HPDE6-E6E7 (cell line): ENCODE measurements around the gene UBASH3A.

ENCODE experiments used
- DNase-seq: peaks from one replicate; pipeline ENCODE4 v3.0.0; 2011; ENCODE audit warnings: missing footprints; ENCODE audit errors: extremely low spot score

The UBASH3A gene

GRCh38 chr21:42374864-42375499 is 28.7 kb upstream of the UBASH3A start:
- no peak for DNase-seq

GRCh38 chr21:42375506-42375905 is 28.2 kb upstream of the UBASH3A start:
- DNase-seq: no peak

GRCh38 chr21:42375966-42376337 is 27.8 kb upstream of the UBASH3A start:
- no peak for DNase-seq

- DNase-seq: no peak
Measured at GRCh38 chr21:42376338-42376982, 27.2 kb upstream of the UBASH3A start.

- no peak for DNase-seq
Measured at GRCh38 chr21:42377211-42377950, 26.3 kb upstream of the UBASH3A start.

- no peak for DNase-seq
Measured at GRCh38 chr21:42377951-42378340, 25.8 kb upstream of the UBASH3A start.

GRCh38 chr21:42378418-42378817 is 25.3 kb upstream of the UBASH3A start:
- no peak for DNase-seq

- no peak for DNase-seq
Measured at GRCh38 chr21:42379426-42380215, 24.1 kb upstream of the UBASH3A start.

- peak; percentile 39 for DNase-seq
Measured at GRCh38 chr21:42381347-42381984, 22.2 kb upstream of the UBASH3A start.

GRCh38 chr21:42382915-42383314 is 20.8 kb upstream of the UBASH3A start:
- DNase-seq: no peak

GRCh38 chr21:42383331-42383730 is 20.4 kb upstream of the UBASH3A start:
- DNase-seq: no peak

GRCh38 chr21:42384156-42384945 is 19.4 kb upstream of the UBASH3A start:
- no peak for DNase-seq

GRCh38 chr21:42384989-42385388 is 18.7 kb upstream of the UBASH3A start:
- no peak for DNase-seq

- DNase-seq: no peak
Measured at GRCh38 chr21:42385619-42386018, 18.1 kb upstream of the UBASH3A start.

- DNase-seq: no peak
Measured at GRCh38 chr21:42386034-42386591, 17.6 kb upstream of the UBASH3A start.

GRCh38 chr21:42387164-42387563 is 16.5 kb upstream of the UBASH3A start:
- no peak for DNase-seq

- DNase-seq: no peak
Measured at GRCh38 chr21:42387843-42388340, 15.8 kb upstream of the UBASH3A start.

GRCh38 chr21:42388740-42389448 is 14.8 kb upstream of the UBASH3A start:
- no peak for DNase-seq

GRCh38 chr21:42389449-42389835 is 14.3 kb upstream of the UBASH3A start:
- DNase-seq: no peak

- no peak for DNase-seq
Measured at GRCh38 chr21:42390193-42390592, 13.5 kb upstream of the UBASH3A start.
